ENCODE results near the gene FOXE1. TPM values are rescaled to one million over a fixed set of nuclear protein-coding genes. Genes with fewer than 3 reads are reported as not detected.

The FOXE1 gene
- total RNA-seq, 1 experiment from 2014 or later, result not detected

DNA sequence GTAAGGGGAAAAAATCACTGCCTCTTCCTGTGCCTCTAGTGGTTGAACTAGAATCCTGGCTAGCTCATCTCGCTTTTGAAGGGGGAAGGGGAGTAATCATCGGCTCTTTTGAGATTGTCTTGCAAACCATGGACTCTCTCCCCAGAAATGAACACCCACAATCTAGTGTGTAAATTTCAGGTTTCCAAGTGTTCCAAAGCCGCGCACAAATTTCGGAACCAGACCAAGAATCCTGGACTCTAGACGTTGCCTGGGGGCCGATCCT lies 4.9 kb upstream of the FOXE1 start:
- no peaks in the 10 kb centered on the region; a peak in 2 of 5 replicates for H3K9me3 Mint-ChIP-seq
- no peak overlapping the region for H2AFZ ChIP-seq (ENCODE audit: low read length)
- peaks cover 16% of the 10 kb centered on the region for H3K23me2 ChIP-seq (ENCODE audit: insufficient read length, low read depth, low read length, poor library complexity, severe bottlenecking)
- H4K20me1 ChIP-seq (ENCODE audit: control insufficient read depth, insufficient read depth, insufficient read length), result no peaks in the 10 kb centered on the region
- no peak overlapping the region for H4K5ac ChIP-seq (ENCODE audit: insufficient read length, low read depth, low read length)
- H2BK5ac ChIP-seq (ENCODE audit: insufficient read length, low read length), result no peak overlapping the region
- H3K79me1 ChIP-seq (ENCODE audit: insufficient read depth, low read depth, low read length, poor library complexity, severe bottlenecking), result no peaks in the 10 kb centered on the region
- H2AK5ac ChIP-seq (ENCODE audit: insufficient read length, low read length), result no peak overlapping the region
- no peaks in the 10 kb centered on the region; a peak in 1 of 7 replicates for H3K36me3 Mint-ChIP-seq (ENCODE audit: insufficient read depth in 1 of 3, low read depth in 3 of 3)
- peaks cover 73% of the 10 kb centered on the region for H3K27me3 ChIP-seq (ENCODE audit: insufficient read depth, low read length)
- DNase-seq, result no peak
- H3K56ac ChIP-seq (ENCODE audit: insufficient read length, low read depth, low read length), result no peak overlapping the region
- H4K91ac ChIP-seq (ENCODE audit: insufficient read length, low read depth, low read length), result no peak overlapping the region
- no peak overlapping the region for H3K27ac ChIP-seq (ENCODE audit: insufficient read length, low read depth, low read length)
- no peak overlapping the region for H4K8ac ChIP-seq (replicated peaks; ENCODE audit: insufficient read length, low read depth, low read length)
- no peak overlapping the region for H3K23ac ChIP-seq (ENCODE audit: insufficient read length, low read depth, low read length)
- TF ChIP-seq, protein P1, sequence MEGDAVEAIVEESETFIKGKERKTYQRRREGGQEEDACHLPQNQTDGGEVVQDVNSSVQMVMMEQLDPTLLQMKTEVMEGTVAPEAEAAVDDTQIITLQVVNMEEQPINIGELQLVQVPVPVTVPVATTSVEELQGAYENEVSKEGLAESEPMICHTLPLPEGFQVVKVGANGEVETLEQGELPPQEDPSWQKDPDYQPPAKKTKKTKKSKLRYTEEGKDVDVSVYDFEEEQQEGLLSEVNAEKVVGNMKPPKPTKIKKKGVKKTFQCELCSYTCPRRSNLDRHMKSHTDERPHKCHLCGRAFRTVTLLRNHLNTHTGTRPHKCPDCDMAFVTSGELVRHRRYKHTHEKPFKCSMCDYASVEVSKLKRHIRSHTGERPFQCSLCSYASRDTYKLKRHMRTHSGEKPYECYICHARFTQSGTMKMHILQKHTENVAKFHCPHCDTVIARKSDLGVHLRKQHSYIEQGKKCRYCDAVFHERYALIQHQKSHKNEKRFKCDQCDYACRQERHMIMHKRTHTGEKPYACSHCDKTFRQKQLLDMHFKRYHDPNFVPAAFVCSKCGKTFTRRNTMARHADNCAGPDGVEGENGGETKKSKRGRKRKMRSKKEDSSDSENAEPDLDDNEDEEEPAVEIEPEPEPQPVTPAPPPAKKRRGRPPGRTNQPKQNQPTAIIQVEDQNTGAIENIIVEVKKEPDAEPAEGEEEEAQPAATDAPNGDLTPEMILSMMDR (conservative IDR thresholded peaks at IDR 0.05), result peak; percentile 56
- H3K4me1 Mint-ChIP-seq, result peaks cover 7 to 28% of the 10 kb centered on the region in 2 experiments; a peak in 3 of 4 replicates
- H3K9me3 ChIP-seq (ENCODE audit: control insufficient read depth, low read depth, low read length), result no peaks in the 10 kb centered on the region
- H3K4me3 Mint-ChIP-seq, result peak overlapping the region; percentile 33 to 72
- no peak overlapping the region for H3K18ac ChIP-seq (ENCODE audit: insufficient read length, low read depth, low read length)
- H3K79me2 ChIP-seq (ENCODE audit: insufficient read depth, low read length), result no peaks in the 10 kb centered on the region
- H2BK15ac ChIP-seq (ENCODE audit: low read depth, low read length), result no peak overlapping the region
- H3K27ac Mint-ChIP-seq, result no peak overlapping the region
- peaks cover 94% of the 10 kb centered on the region for H3K27me3 Mint-ChIP-seq (ENCODE audit: low read depth)
- H2BK12ac ChIP-seq (ENCODE audit: insufficient read length, low read depth, low read length), result no peak overlapping the region
- no peak overlapping the region for H3K9ac ChIP-seq (ENCODE audit: extremely low read depth, insufficient read length, low read length)
- H3K4me1 ChIP-seq (ENCODE audit: insufficient read depth, low read length), result peaks cover 4% of the 10 kb centered on the region; the same call in 1 of the 2 replicates
- no peak overlapping the region for H3T11ph ChIP-seq (ENCODE audit: low read length)
- no peak overlapping the region for H3K14ac ChIP-seq (ENCODE audit: insufficient read depth, low read length)
- peak overlapping the region; percentile 62 for H3K4me2 ChIP-seq (ENCODE audit: insufficient read depth, insufficient read length, low read length)
- no peak overlapping the region for H2BK120ac ChIP-seq (ENCODE audit: low read depth, low read length, poor library complexity, severe bottlenecking)
- H2BK20ac ChIP-seq (ENCODE audit: low read depth, low read length, poor library complexity, severe bottlenecking), result no peak overlapping the region
- no peak overlapping the region for H3K4ac ChIP-seq (ENCODE audit: low read depth, low read length)
- no CpG with 5 or more reads among the region's 7 CpGs for whole genome bisulfite sequencing (ENCODE audit: extremely low coverage, insufficient read length, low lambda C conversion rate)
